ENCODE data around the gene SLC34A3.

DNA sequence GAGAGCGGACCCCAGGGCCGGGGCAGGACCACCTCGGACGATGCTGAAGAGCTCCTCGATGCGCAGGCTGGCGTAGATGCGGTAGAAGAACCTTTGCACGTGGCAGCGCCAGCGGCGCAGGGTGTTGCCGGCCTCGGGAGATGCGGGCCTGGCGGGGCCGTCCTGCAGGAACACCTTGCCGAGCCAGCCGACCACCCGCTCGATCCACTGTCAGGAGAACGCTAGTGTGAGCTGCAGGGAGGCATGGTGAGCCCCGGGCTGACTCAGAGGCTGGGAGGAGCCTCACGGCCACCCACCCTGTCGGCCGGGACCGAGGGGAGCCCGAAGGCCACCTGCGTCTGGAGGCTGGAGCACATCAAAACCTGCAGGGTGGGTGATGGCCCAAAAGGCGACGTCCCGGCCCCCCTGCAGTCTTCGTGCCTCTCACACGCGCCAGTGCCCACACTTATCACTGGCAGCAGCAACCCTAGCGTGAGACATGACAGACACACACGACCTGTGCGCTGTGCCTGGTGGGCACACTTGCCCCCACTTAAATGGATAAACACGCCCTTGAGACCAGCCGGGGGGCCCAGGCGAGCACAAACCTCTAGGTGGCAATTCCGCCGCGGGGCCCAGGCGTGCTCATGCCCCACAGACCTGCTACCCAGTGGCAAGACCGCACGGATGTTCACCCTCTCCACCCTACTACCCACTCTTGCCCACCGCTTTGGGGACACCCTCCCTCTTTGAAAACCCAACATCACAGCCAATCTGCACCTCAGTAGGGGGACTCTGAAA, 45.6 kb upstream of the SLC34A3 start:
- TF ChIP-seq, protein P1, sequence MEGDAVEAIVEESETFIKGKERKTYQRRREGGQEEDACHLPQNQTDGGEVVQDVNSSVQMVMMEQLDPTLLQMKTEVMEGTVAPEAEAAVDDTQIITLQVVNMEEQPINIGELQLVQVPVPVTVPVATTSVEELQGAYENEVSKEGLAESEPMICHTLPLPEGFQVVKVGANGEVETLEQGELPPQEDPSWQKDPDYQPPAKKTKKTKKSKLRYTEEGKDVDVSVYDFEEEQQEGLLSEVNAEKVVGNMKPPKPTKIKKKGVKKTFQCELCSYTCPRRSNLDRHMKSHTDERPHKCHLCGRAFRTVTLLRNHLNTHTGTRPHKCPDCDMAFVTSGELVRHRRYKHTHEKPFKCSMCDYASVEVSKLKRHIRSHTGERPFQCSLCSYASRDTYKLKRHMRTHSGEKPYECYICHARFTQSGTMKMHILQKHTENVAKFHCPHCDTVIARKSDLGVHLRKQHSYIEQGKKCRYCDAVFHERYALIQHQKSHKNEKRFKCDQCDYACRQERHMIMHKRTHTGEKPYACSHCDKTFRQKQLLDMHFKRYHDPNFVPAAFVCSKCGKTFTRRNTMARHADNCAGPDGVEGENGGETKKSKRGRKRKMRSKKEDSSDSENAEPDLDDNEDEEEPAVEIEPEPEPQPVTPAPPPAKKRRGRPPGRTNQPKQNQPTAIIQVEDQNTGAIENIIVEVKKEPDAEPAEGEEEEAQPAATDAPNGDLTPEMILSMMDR (IDR thresholded peaks at IDR 0.05; ENCODE audit: insufficient read depth, low read length): no peak
- no peak for TF ChIP-seq POLR2AphosphoS5 (IDR thresholded peaks at IDR 0.05; ENCODE audit: low read depth)

All from HL-60 (cell line).